Measurements from ENCODE around the gene ZNF749. TPM values are rescaled to one million over a fixed set of nuclear protein-coding genes. Genes with fewer than 3 reads are reported as not detected.

The ZNF749 gene
- total and polyA plus RNA-seq, 10 of the 15 experiments (the other 5 are each of a cell fraction or from before 2014, with no cell fraction given) = 3.1 to 20.2 (median 13.7) TPM

DNA sequence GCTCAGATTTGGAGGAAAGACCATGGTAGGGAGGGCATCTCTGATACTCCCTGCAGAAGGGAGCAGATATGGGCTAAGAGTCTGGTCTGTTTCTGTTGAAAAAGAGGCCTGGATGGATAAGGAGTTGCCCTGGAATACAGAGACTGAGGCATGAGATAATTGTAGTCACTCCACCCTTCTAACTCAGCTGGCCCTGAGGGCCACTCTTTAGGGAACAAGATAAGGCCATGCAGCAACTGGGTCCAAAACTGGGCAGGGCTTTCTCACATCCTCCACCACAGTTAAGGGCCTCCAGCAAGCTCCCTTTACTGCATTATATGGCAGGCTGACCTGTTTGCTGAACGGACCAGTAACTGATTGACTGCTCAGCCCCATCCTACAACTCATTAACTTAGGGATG is 1.3 kb downstream of the ZNF749 start (continued):
- TF ChIP-seq, protein P1, sequence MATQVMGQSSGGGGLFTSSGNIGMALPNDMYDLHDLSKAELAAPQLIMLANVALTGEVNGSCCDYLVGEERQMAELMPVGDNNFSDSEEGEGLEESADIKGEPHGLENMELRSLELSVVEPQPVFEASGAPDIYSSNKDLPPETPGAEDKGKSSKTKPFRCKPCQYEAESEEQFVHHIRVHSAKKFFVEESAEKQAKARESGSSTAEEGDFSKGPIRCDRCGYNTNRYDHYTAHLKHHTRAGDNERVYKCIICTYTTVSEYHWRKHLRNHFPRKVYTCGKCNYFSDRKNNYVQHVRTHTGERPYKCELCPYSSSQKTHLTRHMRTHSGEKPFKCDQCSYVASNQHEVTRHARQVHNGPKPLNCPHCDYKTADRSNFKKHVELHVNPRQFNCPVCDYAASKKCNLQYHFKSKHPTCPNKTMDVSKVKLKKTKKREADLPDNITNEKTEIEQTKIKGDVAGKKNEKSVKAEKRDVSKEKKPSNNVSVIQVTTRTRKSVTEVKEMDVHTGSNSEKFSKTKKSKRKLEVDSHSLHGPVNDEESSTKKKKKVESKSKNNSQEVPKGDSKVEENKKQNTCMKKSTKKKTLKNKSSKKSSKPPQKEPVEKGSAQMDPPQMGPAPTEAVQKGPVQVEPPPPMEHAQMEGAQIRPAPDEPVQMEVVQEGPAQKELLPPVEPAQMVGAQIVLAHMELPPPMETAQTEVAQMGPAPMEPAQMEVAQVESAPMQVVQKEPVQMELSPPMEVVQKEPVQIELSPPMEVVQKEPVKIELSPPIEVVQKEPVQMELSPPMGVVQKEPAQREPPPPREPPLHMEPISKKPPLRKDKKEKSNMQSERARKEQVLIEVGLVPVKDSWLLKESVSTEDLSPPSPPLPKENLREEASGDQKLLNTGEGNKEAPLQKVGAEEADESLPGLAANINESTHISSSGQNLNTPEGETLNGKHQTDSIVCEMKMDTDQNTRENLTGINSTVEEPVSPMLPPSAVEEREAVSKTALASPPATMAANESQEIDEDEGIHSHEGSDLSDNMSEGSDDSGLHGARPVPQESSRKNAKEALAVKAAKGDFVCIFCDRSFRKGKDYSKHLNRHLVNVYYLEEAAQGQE (IDR thresholded peaks at IDR 0.05; ENCODE audit: low read depth, low read length) = no peak
- no peak for TF ChIP-seq RUNX3 (IDR thresholded peaks at IDR 0.05; ENCODE audit: low read length)
- TF ChIP-seq CHD4 (IDR thresholded peaks at IDR 0.05) = no peak

DNA sequence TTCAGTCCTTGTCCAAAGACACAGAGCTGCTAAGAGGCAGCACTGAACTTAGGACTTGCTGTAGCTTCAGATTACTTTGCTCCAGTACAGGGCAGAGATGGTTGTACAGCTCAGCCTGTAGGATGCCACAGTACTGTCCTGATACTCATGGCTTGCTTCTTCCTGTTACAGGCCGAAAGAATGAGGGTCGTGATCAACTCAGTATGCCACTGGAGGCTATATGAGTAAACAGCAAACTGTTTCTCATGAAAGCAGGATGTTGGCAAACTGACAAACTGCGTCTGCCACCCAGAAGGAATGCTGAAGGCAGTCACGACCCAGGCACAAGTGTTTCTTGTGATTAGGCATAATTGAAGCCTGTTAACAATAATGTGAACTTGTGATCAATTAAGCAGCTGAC is 2.8 kb downstream of the ZNF749 start:
- intact Hi-C loops (cut with micrococcal nuclease; ENCODE audit: unreplicated experiment) (no loop called here), in situ Hi-C loops (cut with MboI) (no loop called here)
- Histone ChIP-seq H3K36me3 (ENCODE audit: control insufficient read depth in 2 of 2, insufficient read depth in 2 of 2, low read length in 1 of 2) (peaks cover under 1 to 10% of the 10 kb centered on the region in 2 experiments; a peak in 2 of 4 replicates), H3K27me3 (replicated peaks in 1 of 2; ENCODE audit: control insufficient read depth in 2 of 2, insufficient read depth in 2 of 2, low read length in 1 of 2) (no peaks in the 10 kb centered on the region), H3K4me3 (no peak overlapping the region), H3K9me3 (replicated peaks; ENCODE audit: control insufficient read depth, insufficient read depth, low read length) (peaks cover 8% of the 10 kb centered on the region; the same call in 2 of the 3 replicates), H4K20me1 (ENCODE audit: control insufficient read depth, insufficient read depth) (no peaks in the 10 kb centered on the region; the same call in 1 of the 2 replicates), H3K79me2 (ENCODE audit: control insufficient read depth, insufficient read depth, low read length) (peaks cover 19% of the 10 kb centered on the region), H2AFZ (ENCODE audit: control insufficient read depth, low read depth, low read length) (no peak overlapping the region), H3K9ac (ENCODE audit: control insufficient read depth, insufficient read depth, low read length) (no peak overlapping the region), H3K4me2 (ENCODE audit: control insufficient read depth, insufficient read depth) (no peak overlapping the region), H3K4me1 (ENCODE audit: control insufficient read depth, insufficient read depth, low read length) (peaks cover 5% of the 10 kb centered on the region; the same call in 1 of the 2 replicates), H3K27ac (ENCODE audit: control insufficient read depth, insufficient read depth) (no peak overlapping the region)
- ChIA-PET POLR2A (no interaction called here), CTCF (no interaction called here), RAD21 (ENCODE audit: unreplicated experiment) (no interaction called here), SMC1A (ENCODE audit: uncharacterized antibody, unreplicated experiment) (interaction anchor here (0.6 to 1.3 kb wide), 2 partner anchors 11 to 296 kb away, joined by 3 to 4 read pairs; no protein-coding TSS in a partner anchor)
- no TSS peak for BruUV-seq (replicated peaks)
- DNase-seq (ENCODE audit: low read depth, low spot score) (no peak), FAIRE-seq (no peak), ATAC-seq (no peak)
- WGBS (ENCODE audit: insufficient coverage, insufficient replicate concordance, low lambda C conversion rate, missing lambda C conversion rate) = 86% methylated on average over 4 of the region's 4 CpGs
- TF ChIP-seq NFXL1 (IDR thresholded peaks at IDR 0.05; ENCODE audit: borderline replicate concordance) (no peak), STAT3 (IDR thresholded peaks at IDR 0.05; ENCODE audit: low read depth, low read length) (no peak), SMC3 (IDR thresholded peaks at IDR 0.05; ENCODE audit: borderline replicate concordance, low read length) (no peak), ZSCAN29 (IDR thresholded peaks at IDR 0.05) (no peak)
- TF ChIP-seq, protein P2, sequence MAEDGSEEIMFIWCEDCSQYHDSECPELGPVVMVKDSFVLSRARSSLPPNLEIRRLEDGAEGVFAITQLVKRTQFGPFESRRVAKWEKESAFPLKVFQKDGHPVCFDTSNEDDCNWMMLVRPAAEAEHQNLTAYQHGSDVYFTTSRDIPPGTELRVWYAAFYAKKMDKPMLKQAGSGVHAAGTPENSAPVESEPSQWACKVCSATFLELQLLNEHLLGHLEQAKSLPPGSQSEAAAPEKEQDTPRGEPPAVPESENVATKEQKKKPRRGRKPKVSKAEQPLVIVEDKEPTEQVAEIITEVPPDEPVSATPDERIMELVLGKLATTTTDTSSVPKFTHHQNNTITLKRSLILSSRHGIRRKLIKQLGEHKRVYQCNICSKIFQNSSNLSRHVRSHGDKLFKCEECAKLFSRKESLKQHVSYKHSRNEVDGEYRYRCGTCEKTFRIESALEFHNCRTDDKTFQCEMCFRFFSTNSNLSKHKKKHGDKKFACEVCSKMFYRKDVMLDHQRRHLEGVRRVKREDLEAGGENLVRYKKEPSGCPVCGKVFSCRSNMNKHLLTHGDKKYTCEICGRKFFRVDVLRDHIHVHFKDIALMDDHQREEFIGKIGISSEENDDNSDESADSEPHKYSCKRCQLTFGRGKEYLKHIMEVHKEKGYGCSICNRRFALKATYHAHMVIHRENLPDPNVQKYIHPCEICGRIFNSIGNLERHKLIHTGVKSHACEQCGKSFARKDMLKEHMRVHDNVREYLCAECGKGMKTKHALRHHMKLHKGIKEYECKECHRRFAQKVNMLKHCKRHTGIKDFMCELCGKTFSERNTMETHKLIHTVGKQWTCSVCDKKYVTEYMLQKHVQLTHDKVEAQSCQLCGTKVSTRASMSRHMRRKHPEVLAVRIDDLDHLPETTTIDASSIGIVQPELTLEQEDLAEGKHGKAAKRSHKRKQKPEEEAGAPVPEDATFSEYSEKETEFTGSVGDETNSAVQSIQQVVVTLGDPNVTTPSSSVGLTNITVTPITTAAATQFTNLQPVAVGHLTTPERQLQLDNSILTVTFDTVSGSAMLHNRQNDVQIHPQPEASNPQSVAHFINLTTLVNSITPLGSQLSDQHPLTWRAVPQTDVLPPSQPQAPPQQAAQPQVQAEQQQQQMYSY (CRISPR knock-in tag; IDR thresholded peaks at IDR 0.05) = no peak
- TF ChIP-seq, protein P3, sequence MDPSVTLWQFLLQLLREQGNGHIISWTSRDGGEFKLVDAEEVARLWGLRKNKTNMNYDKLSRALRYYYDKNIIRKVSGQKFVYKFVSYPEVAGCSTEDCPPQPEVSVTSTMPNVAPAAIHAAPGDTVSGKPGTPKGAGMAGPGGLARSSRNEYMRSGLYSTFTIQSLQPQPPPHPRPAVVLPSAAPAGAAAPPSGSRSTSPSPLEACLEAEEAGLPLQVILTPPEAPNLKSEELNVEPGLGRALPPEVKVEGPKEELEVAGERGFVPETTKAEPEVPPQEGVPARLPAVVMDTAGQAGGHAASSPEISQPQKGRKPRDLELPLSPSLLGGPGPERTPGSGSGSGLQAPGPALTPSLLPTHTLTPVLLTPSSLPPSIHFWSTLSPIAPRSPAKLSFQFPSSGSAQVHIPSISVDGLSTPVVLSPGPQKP (IDR thresholded peaks at IDR 0.05; ENCODE audit: low read depth, low read length) = no peak

Data from GM12878 (cell line).